ENCODE results near the gene PRKAG3. TPM values are rescaled to one million over a fixed set of nuclear protein-coding genes. Genes with fewer than 3 reads are reported as not detected.

The PRKAG3 gene
- total RNA-seq, 1 experiment from 2014 or later: not detected

GRCh38 chr2:218875692-218876246 is 44.2 kb upstream of the PRKAG3 start:
- Mint-ChIP-seq H3K27me3 (ENCODE audit: insufficient read depth, unreplicated experiment) (no peaks in the 10 kb centered on the region), H3K4me3 (ENCODE audit: unreplicated experiment) (no peak overlapping the region), H3K4me1 (ENCODE audit: low read depth, unreplicated experiment) (no peaks in the 10 kb centered on the region), H3K9me3 (ENCODE audit: unreplicated experiment) (no peaks in the 10 kb centered on the region), H3K27ac (ENCODE audit: unreplicated experiment) (no peak overlapping the region), H3K36me3 (ENCODE audit: insufficient read depth, unreplicated experiment) (peaks cover 5% of the 10 kb centered on the region)
- Histone ChIP-seq H3K4me1 (peaks cover 17% of the 10 kb centered on the region), H3K36me3 (ENCODE audit: control insufficient read depth, insufficient read depth, low read length) (no peaks in the 10 kb centered on the region), H3K27me3 (replicated peaks; ENCODE audit: control insufficient read depth, insufficient read depth, low read length) (no peaks in the 10 kb centered on the region), H3K4me3 (ENCODE audit: low read depth, low read length) (no peak overlapping the region), H3K9me3 (no peaks in the 10 kb centered on the region)
- no TSS peak for BruUV-seq (replicated peaks)
- ChIA-PET POLR2A (interaction anchor here (1.1 kb wide), 1 partner anchor 22 kb away, joined by 8 read pairs; no protein-coding TSS in a partner anchor), CTCF (interaction anchor here (0.6 to 4.0 kb wide), 15 partner anchors 9 to 126 kb away, joined by 3 to 152 read pairs (median 8); partner anchors contain the start of gene CYP27A1)
- intact Hi-C loops (cut with micrococcal nuclease; ENCODE audit: unreplicated experiment): loop anchor here (1.0 to 2.0 kb wide), 4 partner anchors 15 to 104 kb away; no protein-coding TSS in a partner anchor
- no peak for DNase-seq
- TF ChIP-seq CTCF (IDR thresholded peaks at IDR 0.05; ENCODE audit: insufficient read depth in 1 of 2, low read depth in 1 of 2, low read length in 1 of 2, severe bottlenecking in 1 of 2, unreplicated experiment in 1 of 2): no peak

- Mint-ChIP-seq H3K4me3 (ENCODE audit: unreplicated experiment) (no peak overlapping the region), H3K27me3 (ENCODE audit: insufficient read depth, unreplicated experiment) (no peaks in the 10 kb centered on the region), H3K36me3 (ENCODE audit: insufficient read depth, unreplicated experiment) (peaks cover 13% of the 10 kb centered on the region), H3K4me1 (ENCODE audit: low read depth, unreplicated experiment) (no peaks in the 10 kb centered on the region), H3K27ac (ENCODE audit: unreplicated experiment) (no peak overlapping the region), H3K9me3 (ENCODE audit: unreplicated experiment) (no peaks in the 10 kb centered on the region)
- CTCF ChIA-PET: interaction anchor here (0.6 to 4.0 kb wide), 2 partner anchors 24 to 48 kb away, joined by 3 to 152 read pairs; no protein-coding TSS in a partner anchor
- peaks cover 6% of the 10 kb centered on the region; the same call in 1 of the 2 replicates for H3K4me1 ChIP-seq
- no peaks in the 10 kb centered on the region for H3K9me3 ChIP-seq
- no peaks in the 10 kb centered on the region for H3K36me3 ChIP-seq (ENCODE audit: control insufficient read depth, insufficient read depth, low read length)
- intact Hi-C loops (cut with micrococcal nuclease; ENCODE audit: unreplicated experiment): no loop called here
- no TSS peak for BruUV-seq (replicated peaks)
- TF ChIP-seq CTCF (IDR thresholded peaks at IDR 0.05; ENCODE audit: insufficient read depth in 1 of 2, low read depth in 1 of 2, low read length in 1 of 2, severe bottlenecking in 1 of 2, unreplicated experiment in 1 of 2): no peak
- H3K27me3 ChIP-seq (replicated peaks; ENCODE audit: control insufficient read depth, insufficient read depth, low read length): no peaks in the 10 kb centered on the region
- POLR2A ChIA-PET: no interaction called here
- DNase-seq: no peak
- no peak overlapping the region for H3K4me3 ChIP-seq (ENCODE audit: low read depth, low read length)
Measured at GRCh38 chr2:218873359-218874194, 42.0 kb upstream of the PRKAG3 start.

- no TSS peak for BruUV-seq (replicated peaks)
- H3K4me3 Mint-ChIP-seq (ENCODE audit: unreplicated experiment): no peak overlapping the region
- peak in 1 of 2 experiments; percentile 6 for TF ChIP-seq CTCF (IDR thresholded peaks at IDR 0.05; ENCODE audit: insufficient read depth in 1 of 2, low read depth in 1 of 2, low read length in 1 of 2, severe bottlenecking in 1 of 2, unreplicated experiment in 1 of 2)
- H3K36me3 Mint-ChIP-seq (ENCODE audit: insufficient read depth, unreplicated experiment): peaks cover 18% of the 10 kb centered on the region
- H3K27me3 ChIP-seq (replicated peaks; ENCODE audit: control insufficient read depth, insufficient read depth, low read length): no peaks in the 10 kb centered on the region
- 0 out of 2 replicates have a peak, but pooled peaks cover 4% of the 10 kb centered on the region for H3K4me1 ChIP-seq
- H3K36me3 ChIP-seq (ENCODE audit: control insufficient read depth, insufficient read depth, low read length): no peaks in the 10 kb centered on the region
- intact Hi-C loops (cut with micrococcal nuclease; ENCODE audit: unreplicated experiment): no loop called here
- no peaks in the 10 kb centered on the region for H3K27me3 Mint-ChIP-seq (ENCODE audit: insufficient read depth, unreplicated experiment)
- no peaks in the 10 kb centered on the region for H3K4me1 Mint-ChIP-seq (ENCODE audit: low read depth, unreplicated experiment)
- H3K9me3 ChIP-seq: no peaks in the 10 kb centered on the region
- ChIA-PET POLR2A (no interaction called here), CTCF (interaction anchor here (1.0 kb wide), 1 partner anchor 107 kb away, joined by 3 read pairs; no protein-coding TSS in a partner anchor)
- DNase-seq: no peak
- no peaks in the 10 kb centered on the region for H3K9me3 Mint-ChIP-seq (ENCODE audit: unreplicated experiment)
- H3K27ac Mint-ChIP-seq (ENCODE audit: unreplicated experiment): no peak overlapping the region
- no peak overlapping the region for H3K4me3 ChIP-seq (ENCODE audit: low read depth, low read length)
Measured at GRCh38 chr2:218872645-218873358, 41.2 kb upstream of the PRKAG3 start.
